ENCODE measurements around the gene LDLRAP1.

The LDLRAP1 gene

GRCh38 chr1:25549273-25550154, 6.1 kb downstream of the LDLRAP1 start:
- TF ChIP-seq, protein P1, sequence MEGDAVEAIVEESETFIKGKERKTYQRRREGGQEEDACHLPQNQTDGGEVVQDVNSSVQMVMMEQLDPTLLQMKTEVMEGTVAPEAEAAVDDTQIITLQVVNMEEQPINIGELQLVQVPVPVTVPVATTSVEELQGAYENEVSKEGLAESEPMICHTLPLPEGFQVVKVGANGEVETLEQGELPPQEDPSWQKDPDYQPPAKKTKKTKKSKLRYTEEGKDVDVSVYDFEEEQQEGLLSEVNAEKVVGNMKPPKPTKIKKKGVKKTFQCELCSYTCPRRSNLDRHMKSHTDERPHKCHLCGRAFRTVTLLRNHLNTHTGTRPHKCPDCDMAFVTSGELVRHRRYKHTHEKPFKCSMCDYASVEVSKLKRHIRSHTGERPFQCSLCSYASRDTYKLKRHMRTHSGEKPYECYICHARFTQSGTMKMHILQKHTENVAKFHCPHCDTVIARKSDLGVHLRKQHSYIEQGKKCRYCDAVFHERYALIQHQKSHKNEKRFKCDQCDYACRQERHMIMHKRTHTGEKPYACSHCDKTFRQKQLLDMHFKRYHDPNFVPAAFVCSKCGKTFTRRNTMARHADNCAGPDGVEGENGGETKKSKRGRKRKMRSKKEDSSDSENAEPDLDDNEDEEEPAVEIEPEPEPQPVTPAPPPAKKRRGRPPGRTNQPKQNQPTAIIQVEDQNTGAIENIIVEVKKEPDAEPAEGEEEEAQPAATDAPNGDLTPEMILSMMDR (IDR thresholded peaks at IDR 0.05; ENCODE audit: unreplicated experiment in 3 of 3) = no peak
- Mint-ChIP-seq H3K4me3 (no peak overlapping the region), H3K4me1 (peaks cover 34% of the 10 kb centered on the region), H3K27ac (peak overlapping the region in 1 of 3 experiments; percentile 33), H3K27me3 (ENCODE audit: low read depth) (peaks cover 7% of the 10 kb centered on the region), H3K9me3 (no peaks in the 10 kb centered on the region), H3K36me3 (ENCODE audit: low read depth) (no peaks in the 10 kb centered on the region)

GRCh38 chr1:25550155-25550506, 6.7 kb downstream of the LDLRAP1 start:
- TF ChIP-seq, protein P1 (IDR thresholded peaks at IDR 0.05; ENCODE audit: unreplicated experiment in 3 of 3) = no peak
- Mint-ChIP-seq H3K36me3 (ENCODE audit: low read depth) (no peaks in the 10 kb centered on the region), H3K27ac (no peak overlapping the region), H3K4me1 (peaks cover 29% of the 10 kb centered on the region), H3K27me3 (ENCODE audit: low read depth) (peaks cover 7% of the 10 kb centered on the region), H3K4me3 (no peak overlapping the region), H3K9me3 (no peaks in the 10 kb centered on the region)

GRCh38 chr1:25550683-25551310, 7.4 kb downstream of the LDLRAP1 start:
- TF ChIP-seq, protein P1 (IDR thresholded peaks at IDR 0.05; ENCODE audit: unreplicated experiment in 3 of 3) = no peak
- no peaks in the 10 kb centered on the region for H3K9me3 Mint-ChIP-seq
- peak overlapping the region in 1 of 3 experiments; percentile 5 for H3K27ac Mint-ChIP-seq
- H3K4me3 Mint-ChIP-seq = no peak overlapping the region
- no peaks in the 10 kb centered on the region for H3K36me3 Mint-ChIP-seq (ENCODE audit: low read depth)
- H3K27me3 Mint-ChIP-seq (ENCODE audit: low read depth) = peaks cover 7% of the 10 kb centered on the region
- H3K4me1 Mint-ChIP-seq = peaks cover 36% of the 10 kb centered on the region

GRCh38 chr1:25553749-25554429, 10.5 kb downstream of the LDLRAP1 start:
- Mint-ChIP-seq H3K9me3 (no peaks in the 10 kb centered on the region), H3K27me3 (ENCODE audit: low read depth) (peaks cover 7% of the 10 kb centered on the region), H3K27ac (no peak overlapping the region), H3K4me1 (peaks cover 38% of the 10 kb centered on the region), H3K4me3 (no peak overlapping the region), H3K36me3 (ENCODE audit: low read depth) (no peaks in the 10 kb centered on the region)
- TF ChIP-seq, protein P1 (IDR thresholded peaks at IDR 0.05; ENCODE audit: unreplicated experiment in 3 of 3) = no peak

- peaks cover 7% of the 10 kb centered on the region for H3K27me3 Mint-ChIP-seq (ENCODE audit: low read depth)
- H3K9me3 Mint-ChIP-seq = no peaks in the 10 kb centered on the region
- no peaks in the 10 kb centered on the region for H3K36me3 Mint-ChIP-seq (ENCODE audit: low read depth)
- no peak overlapping the region for H3K4me3 Mint-ChIP-seq
- H3K27ac Mint-ChIP-seq = no peak overlapping the region
- TF ChIP-seq, protein P1 (IDR thresholded peaks at IDR 0.05; ENCODE audit: unreplicated experiment in 3 of 3) = no peak
- H3K4me1 Mint-ChIP-seq = peaks cover 35% of the 10 kb centered on the region
These were observed 11.0 kb downstream of the LDLRAP1 start for GRCh38 chr1:25554430-25554780.
